ENCODE measurements around the gene COQ8A.

The COQ8A gene

GRCh38 chr1:227033880-227034279 lies 93.8 kb downstream of the COQ8A start:
- DNase-seq, result peak in 2 of 3 donors; percentile 4 to 7

GRCh38 chr1:227035316-227035715 lies 95.2 kb downstream of the COQ8A start:
- no peak for DNase-seq

GRCh38 chr1:227037121-227037520 lies 97.0 kb downstream of the COQ8A start:
- no peak for DNase-seq
